Activated naive CD8-positive, alpha-beta T cell treated with anti-CD3 and anti-CD28 coated beads, Interleukin-2, amount 10 ng/mL, durations not matched to agents 7 days and 5 days (primary cell): ENCODE results near the gene ZMYM4. TPM values are rescaled to one million over a fixed set of nuclear protein-coding genes. Genes with fewer than 3 reads are reported as not detected.
"Not testable (repeated sequence)": the region's sequence is repeated elsewhere in the genome, so short reads cannot be mapped to it uniquely, and the experiment has no call there.

Experiments
- ATAC-seq: fragments of 150-1000 bp; cut with Tn5 transposase; one replicate; pipeline ENCODE4 v1.10.0; 2021; ENCODE audit warnings: low read depth, moderate library complexity
- POLR2A ChIA-PET: fragments of 350-600 bp; sonication (Branson Sonifier 250); formaldehyde crosslinking; loops from one replicate; lab custom pipeline; 2021; ENCODE audit warnings: antibody characterized with exemption; lab: Charles Lee
- DNase-seq: peaks from one replicate; pipeline ENCODE4 v3.0.0; 2021
- H3K27ac Mint-ChIP-seq: one replicate; pipeline ENCODE4 v1.8.0; 2022; ENCODE audit warnings: mild to moderate bottlenecking, mixed read lengths
- H3K27me3 Mint-ChIP-seq: one replicate; pipeline ENCODE4 v1.8.0; 2022; ENCODE audit warnings: mild to moderate bottlenecking, moderate library complexity, mixed read lengths
- H3K36me3 Mint-ChIP-seq: one replicate; pipeline ENCODE4 v1.8.0; 2021; ENCODE audit warnings: mild to moderate bottlenecking, mixed read lengths
- H3K4me1 Mint-ChIP-seq: one replicate; pipeline ENCODE4 v1.8.0; 2021; ENCODE audit warnings: mixed read lengths
- H3K4me3 Mint-ChIP-seq: one replicate; pipeline ENCODE4 v1.8.0; 2022; ENCODE audit warnings: mild to moderate bottlenecking, moderate library complexity, mixed read lengths
- H3K9me3 Mint-ChIP-seq: one replicate; pipeline ENCODE4 v1.8.0; 2021; ENCODE audit warnings: mixed read lengths
- total RNA-seq, 2 experiments: library from RNA; stranded (reverse); gene quantifications; one replicate each; pipeline ENCODE4 v1.2.3, GENCODE V29; 2021

Gene ZMYM4
- total RNA-seq, result 10 to 100 TPM; 29.5 to 29.8 TPM

DNA sequence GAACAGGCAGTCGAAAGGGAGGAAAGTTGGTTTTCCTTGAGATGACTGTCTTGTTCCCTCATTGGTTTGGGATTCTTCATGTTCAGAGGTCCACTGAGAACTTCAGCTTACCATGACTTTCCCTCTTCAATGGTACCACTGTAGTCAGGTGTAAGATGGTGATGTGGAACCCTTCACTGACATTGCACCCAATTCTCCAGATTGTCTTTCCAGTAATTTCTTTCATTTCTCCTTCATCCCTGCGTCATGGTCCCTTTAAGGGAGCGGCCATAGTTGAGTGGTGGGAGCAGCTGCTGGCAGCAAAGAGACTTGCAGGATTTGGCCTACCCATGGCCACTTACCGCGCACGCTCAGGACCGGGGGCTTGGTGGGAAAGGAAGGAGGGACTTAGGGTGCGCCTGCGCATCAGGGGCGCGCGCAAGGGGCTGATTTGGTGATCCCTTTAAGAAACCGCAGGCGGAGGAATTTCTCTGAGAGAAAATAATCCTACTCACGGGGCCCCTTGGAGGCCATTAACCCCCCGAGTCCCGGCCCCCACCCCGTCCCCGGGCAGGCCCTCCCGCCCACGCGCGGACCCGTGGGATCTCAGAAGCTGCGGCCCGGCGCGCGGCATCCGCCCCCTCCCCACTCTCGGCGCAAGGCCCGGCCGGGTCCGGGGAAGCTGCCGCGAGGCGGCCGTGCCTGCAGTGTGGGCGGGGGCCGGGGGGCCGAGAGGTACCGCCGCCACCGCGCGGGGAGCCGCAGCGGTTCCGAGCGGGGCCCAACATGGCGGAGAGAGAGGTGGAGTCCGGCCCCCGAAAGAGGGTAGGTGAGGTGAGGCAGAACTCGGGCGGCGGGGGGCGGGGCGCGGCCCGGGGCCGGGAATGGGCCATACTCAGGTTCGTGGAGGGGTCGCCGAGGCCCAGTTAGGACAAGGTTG, at the start of gene ZMYM4:
Gene ZMYM4 (plus strand): TSS at position 428 of the 919 bp plus-strand sequence. CDS start 338 bp downstream, at position 766.
- DNase-seq, result peak; percentile 85
- peaks cover 23% of the 10 kb centered on the region for H3K4me1 Mint-ChIP-seq
- H3K27me3 Mint-ChIP-seq, result peaks cover 7% of the 10 kb centered on the region
- POLR2A ChIA-PET, result interaction anchor here (0.6 kb wide), 1 partner anchor 76 kb away, joined by 3 read pairs; the partner anchor contains the start of gene SFPQ
- peak within 1 kb of the TSS; percentile 90 for H3K4me3 Mint-ChIP-seq
- peaks cover 4% of the 10 kb centered on the region for H3K36me3 Mint-ChIP-seq
- H3K9me3 Mint-ChIP-seq, result peaks cover 3% of the 10 kb centered on the region
- H3K27ac Mint-ChIP-seq, result peak within 1 kb of the TSS; percentile 93
- ATAC-seq, result peak; percentile 98

DNA sequence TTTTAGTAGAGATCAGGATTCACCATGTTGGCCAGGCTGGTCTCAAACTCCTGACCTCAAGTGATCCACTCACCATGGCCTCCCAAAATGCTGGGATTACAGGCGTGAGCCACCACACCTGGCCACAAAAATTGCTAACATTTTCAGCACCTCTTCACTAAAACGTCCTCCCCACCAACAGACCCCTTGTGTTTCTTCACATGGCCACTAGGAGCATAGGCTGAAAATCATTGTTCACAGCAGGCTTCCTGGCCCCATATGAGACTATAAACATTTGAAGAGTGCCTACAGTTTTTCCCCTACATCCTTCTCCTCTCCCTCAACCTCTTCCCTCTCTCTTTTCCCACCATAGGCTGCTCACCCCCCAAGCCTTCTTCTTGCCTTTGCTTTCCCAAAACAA, 47.5 kb upstream of the ZMYM4 start:
- no peaks in the 10 kb centered on the region for H3K9me3 Mint-ChIP-seq
- DNase-seq, result no peak
- no peak overlapping the region for H3K27ac Mint-ChIP-seq
- H3K4me1 Mint-ChIP-seq, result no peaks in the 10 kb centered on the region
- ATAC-seq, result no peak
- POLR2A ChIA-PET, result no interaction called here
- H3K4me3 Mint-ChIP-seq, result no peak overlapping the region
- no peaks in the 10 kb centered on the region for H3K27me3 Mint-ChIP-seq
- H3K36me3 Mint-ChIP-seq, result no peaks in the 10 kb centered on the region

DNA sequence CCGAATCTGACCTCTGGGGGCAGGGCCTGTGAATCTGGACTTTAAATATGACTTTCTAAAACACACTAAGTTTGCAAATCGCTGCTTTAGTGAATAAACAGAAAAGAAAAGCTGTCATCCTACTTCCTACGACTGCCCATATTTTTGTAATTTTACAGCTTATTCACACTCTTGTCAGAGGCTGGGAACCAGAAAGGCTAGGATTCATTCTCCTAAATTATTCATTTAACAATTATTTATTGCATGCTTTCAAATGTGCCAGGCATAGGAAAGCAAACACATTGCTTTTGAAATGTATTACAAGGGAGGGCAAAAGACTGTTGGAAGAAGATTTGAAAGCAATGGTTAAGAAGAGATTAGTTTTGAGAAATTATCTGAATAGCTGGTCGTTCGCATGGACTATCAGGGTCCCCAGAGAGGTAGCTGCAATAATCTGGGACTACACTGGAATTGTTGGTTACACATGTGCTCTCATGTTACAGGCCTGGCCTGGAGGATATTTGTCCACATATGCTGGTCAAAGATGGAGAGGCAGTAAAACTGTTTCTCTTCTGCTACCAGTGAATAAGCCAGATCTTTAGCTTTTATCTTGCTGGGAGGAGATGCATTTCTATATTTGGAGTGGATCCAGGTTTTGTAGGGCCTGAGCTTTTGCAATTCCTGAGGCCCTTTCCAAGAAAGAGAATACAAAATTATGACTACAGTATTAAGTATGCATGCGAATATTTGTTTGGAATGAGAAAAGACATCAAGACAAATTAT, 46.0 kb upstream of the ZMYM4 start:
- Mint-ChIP-seq H3K27me3 (peaks cover 7% of the 10 kb centered on the region), H3K4me1 (no peaks in the 10 kb centered on the region), H3K36me3 (no peaks in the 10 kb centered on the region), H3K4me3 (no peak overlapping the region), H3K9me3 (no peaks in the 10 kb centered on the region), H3K27ac (no peak overlapping the region)
- no peak for ATAC-seq
- POLR2A ChIA-PET, result no interaction called here
- no peak for DNase-seq

DNA sequence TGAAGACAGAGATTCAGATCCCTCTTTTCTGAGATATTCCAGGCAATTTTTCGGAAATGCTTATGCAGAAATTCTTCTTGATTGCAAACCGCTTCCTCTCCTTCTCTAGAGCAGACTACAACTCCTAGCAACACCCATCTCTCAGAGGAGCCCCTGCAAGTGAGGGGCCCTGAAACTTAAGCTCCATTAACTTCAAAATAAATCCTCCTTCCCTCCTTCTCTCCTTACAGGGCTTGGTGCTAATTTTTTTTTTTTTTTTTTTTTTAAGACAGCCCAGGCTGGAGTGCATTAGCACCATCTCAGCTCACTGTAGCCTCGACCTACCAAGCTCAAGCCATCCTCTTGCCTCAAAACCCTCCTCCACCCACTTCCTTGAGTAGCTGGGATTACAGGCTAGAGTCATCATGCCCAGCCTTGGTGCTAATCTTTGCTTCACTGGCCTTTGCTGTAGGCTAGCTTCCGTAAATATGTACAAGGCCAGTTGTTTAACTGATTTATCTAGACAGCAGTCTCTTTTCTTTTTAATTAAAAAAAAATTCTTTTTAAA, 45.4 kb upstream of the ZMYM4 start:
- Mint-ChIP-seq H3K27me3 (peaks cover 7% of the 10 kb centered on the region), H3K36me3 (no peaks in the 10 kb centered on the region), H3K27ac (no peak overlapping the region), H3K9me3 (no peaks in the 10 kb centered on the region), H3K4me3 (no peak overlapping the region), H3K4me1 (no peaks in the 10 kb centered on the region)
- ATAC-seq (no peak), DNase-seq (no peak)
- POLR2A ChIA-PET, result no interaction called here

DNA sequence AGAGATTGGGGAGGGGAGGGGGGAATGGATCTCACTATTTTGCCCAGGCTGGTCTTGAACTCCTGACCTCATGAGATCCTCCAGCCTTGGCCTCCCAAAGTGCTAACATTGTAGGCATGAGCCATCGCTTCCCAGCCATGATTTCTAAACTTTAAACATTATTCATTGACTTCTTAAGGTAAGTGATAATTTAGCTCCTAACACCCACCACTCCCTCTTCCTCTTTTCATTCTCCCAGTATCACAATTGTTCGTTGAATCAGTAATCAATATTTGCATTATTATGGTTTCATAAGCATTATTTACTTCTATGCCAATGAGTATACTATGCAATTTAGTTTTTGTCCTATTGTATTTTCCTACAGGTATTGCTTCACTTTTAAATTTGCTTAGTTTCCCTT, 42.0 kb upstream of the ZMYM4 start:
- H3K4me1 Mint-ChIP-seq, result peaks cover 15% of the 10 kb centered on the region
- no peak for DNase-seq
- no peak overlapping the region for H3K27ac Mint-ChIP-seq
- peaks cover 7% of the 10 kb centered on the region for H3K27me3 Mint-ChIP-seq
- peaks cover 7% of the 10 kb centered on the region for H3K36me3 Mint-ChIP-seq
- POLR2A ChIA-PET, result no interaction called here
- ATAC-seq, result no peak
- H3K4me3 Mint-ChIP-seq, result no peak overlapping the region
- peaks cover 12% of the 10 kb centered on the region for H3K9me3 Mint-ChIP-seq

GRCh38 chr1:35229587-35230360, 38.7 kb upstream of the ZMYM4 start:
- peaks cover 12% of the 10 kb centered on the region for H3K9me3 Mint-ChIP-seq
- DNase-seq (no peak), ATAC-seq (peak; percentile 33)
- POLR2A ChIA-PET, result no interaction called here
- H3K27ac Mint-ChIP-seq, result no peak overlapping the region
- peaks cover 15% of the 10 kb centered on the region for H3K4me1 Mint-ChIP-seq
- peaks cover 7% of the 10 kb centered on the region for H3K27me3 Mint-ChIP-seq
- H3K4me3 Mint-ChIP-seq, result peak overlapping the region; percentile 35
- peaks cover 7% of the 10 kb centered on the region for H3K36me3 Mint-ChIP-seq

GRCh38 chr1:35231287-35231686, 37.2 kb upstream of the ZMYM4 start:
- no peak overlapping the region for H3K27ac Mint-ChIP-seq
- H3K4me1 Mint-ChIP-seq, result peaks cover 15% of the 10 kb centered on the region
- H3K27me3 Mint-ChIP-seq, result peaks cover 10% of the 10 kb centered on the region
- POLR2A ChIA-PET, result no interaction called here
- DNase-seq (no peak), ATAC-seq (no peak)
- H3K36me3 Mint-ChIP-seq, result peaks cover 7% of the 10 kb centered on the region
- no peak overlapping the region for H3K4me3 Mint-ChIP-seq
- peaks cover 12% of the 10 kb centered on the region for H3K9me3 Mint-ChIP-seq

- H3K4me3 Mint-ChIP-seq, H3K36me3 Mint-ChIP-seq, H3K27me3 Mint-ChIP-seq, DNase-seq, H3K4me1 Mint-ChIP-seq, H3K9me3 Mint-ChIP-seq, ATAC-seq, POLR2A ChIA-PET, H3K27ac Mint-ChIP-seq: not testable (repeated sequence)
Observed at GRCh38 chr1:35236772-35237171, 31.7 kb upstream of the ZMYM4 start.

GRCh38 chr1:35243691-35244090, 24.8 kb upstream of the ZMYM4 start:
- no peak for DNase-seq
- ATAC-seq, result no peak
- POLR2A ChIA-PET, result no interaction called here
- Mint-ChIP-seq H3K27me3 (peaks cover 4% of the 10 kb centered on the region), H3K4me1 (no peaks in the 10 kb centered on the region), H3K9me3 (no peaks in the 10 kb centered on the region), H3K4me3 (no peak overlapping the region), H3K27ac (no peak overlapping the region), H3K36me3 (no peaks in the 10 kb centered on the region)

- no peak for ATAC-seq
- H3K4me1 Mint-ChIP-seq, result no peaks in the 10 kb centered on the region
- H3K36me3 Mint-ChIP-seq, result no peaks in the 10 kb centered on the region
- no peak overlapping the region for H3K27ac Mint-ChIP-seq
- H3K9me3 Mint-ChIP-seq, result no peaks in the 10 kb centered on the region
- peaks cover 7% of the 10 kb centered on the region for H3K27me3 Mint-ChIP-seq
- no peak for DNase-seq
- H3K4me3 Mint-ChIP-seq, result no peak overlapping the region
- POLR2A ChIA-PET, result interaction anchor here (0.6 kb wide), 1 partner anchor 35 kb away, joined by 3 read pairs; no protein-coding TSS in a partner anchor
Observed at GRCh38 chr1:35247256-35247655, 21.3 kb upstream of the ZMYM4 start.

DNA sequence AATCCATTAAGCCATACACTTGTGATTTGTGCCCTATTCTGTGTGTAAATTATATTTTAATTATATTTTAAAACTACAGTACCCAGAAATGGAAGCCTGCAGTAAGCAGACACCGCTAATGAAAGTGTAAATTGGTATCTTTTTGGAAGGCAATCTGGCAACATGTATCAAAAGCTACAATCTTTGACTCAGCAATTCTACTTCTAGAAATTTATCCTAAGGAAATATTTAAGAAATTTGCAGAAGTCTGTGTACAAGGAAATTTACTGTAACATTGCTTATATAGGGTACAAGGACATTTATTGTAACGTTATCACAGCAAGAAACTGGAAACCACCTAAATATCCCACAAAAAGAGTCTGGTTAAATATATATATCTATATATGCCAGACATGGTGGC, 14.6 kb upstream of the ZMYM4 start:
- Mint-ChIP-seq H3K27me3 (peaks cover 8% of the 10 kb centered on the region), H3K9me3 (no peaks in the 10 kb centered on the region), H3K27ac (no peak overlapping the region), H3K4me3 (no peak overlapping the region), H3K4me1 (no peaks in the 10 kb centered on the region), H3K36me3 (no peaks in the 10 kb centered on the region)
- ATAC-seq, result no peak
- no peak for DNase-seq
- POLR2A ChIA-PET, result no interaction called here

DNA sequence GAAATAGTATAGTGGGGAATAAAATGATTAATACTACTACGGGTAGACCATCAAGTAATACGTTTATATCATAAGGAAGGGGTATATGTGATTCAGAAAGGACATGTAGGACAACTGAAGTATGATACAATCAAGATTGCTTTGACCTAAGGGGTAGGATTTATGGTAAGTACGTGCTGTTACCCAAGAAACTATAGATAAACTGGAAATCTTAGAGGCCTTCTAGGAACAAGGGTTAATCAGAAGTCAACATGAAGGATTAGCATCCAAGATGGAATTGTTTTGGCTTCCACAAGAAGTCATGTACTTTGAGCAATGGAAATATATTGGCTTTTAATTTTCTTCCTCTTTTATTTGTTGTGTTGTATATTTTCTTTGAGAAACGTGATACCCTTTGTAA, 13.2 kb upstream of the ZMYM4 start:
- peaks cover 5% of the 10 kb centered on the region for H3K27me3 Mint-ChIP-seq
- POLR2A ChIA-PET, result no interaction called here
- H3K9me3 Mint-ChIP-seq, result no peaks in the 10 kb centered on the region
- ATAC-seq (no peak), DNase-seq (no peak)
- H3K4me1 Mint-ChIP-seq, result no peaks in the 10 kb centered on the region
- no peaks in the 10 kb centered on the region for H3K36me3 Mint-ChIP-seq
- H3K27ac Mint-ChIP-seq, result no peak overlapping the region
- no peak overlapping the region for H3K4me3 Mint-ChIP-seq

DNA sequence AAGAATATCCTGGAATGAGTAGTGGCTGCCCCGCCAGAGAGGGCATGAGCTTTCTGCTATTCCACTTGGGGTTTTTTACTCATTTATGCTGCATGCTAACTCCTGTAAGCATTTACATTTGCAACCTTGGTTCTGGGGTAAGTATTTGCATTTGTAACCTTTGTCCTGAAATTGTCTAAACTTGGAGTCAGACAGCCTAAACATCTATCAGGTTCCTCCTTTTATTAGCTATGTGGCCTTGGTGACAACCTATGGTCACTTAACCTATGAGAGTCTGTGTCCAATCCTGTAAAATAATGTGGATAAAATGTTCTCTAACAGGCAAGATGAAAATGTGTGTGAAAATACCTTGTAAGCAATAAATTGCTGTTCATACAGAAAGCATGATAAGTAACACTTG, 8.9 kb upstream of the ZMYM4 start:
- no peak overlapping the region for H3K4me3 Mint-ChIP-seq
- POLR2A ChIA-PET, result interaction anchor here (0.6 kb wide), 1 partner anchor 170 kb away, joined by 3 read pairs; no protein-coding TSS in a partner anchor
- no peaks in the 10 kb centered on the region for H3K36me3 Mint-ChIP-seq
- ATAC-seq (no peak), DNase-seq (no peak)
- H3K27me3 Mint-ChIP-seq, result peaks cover 13% of the 10 kb centered on the region
- H3K9me3 Mint-ChIP-seq, result no peaks in the 10 kb centered on the region
- H3K27ac Mint-ChIP-seq, result no peak overlapping the region
- peaks cover 3% of the 10 kb centered on the region for H3K4me1 Mint-ChIP-seq
